Right atrium auricular region (tissue), 2 donors: Measurements from ENCODE around the gene PCDHA7. TPM values are rescaled to one million over a fixed set of nuclear protein-coding genes. Genes with fewer than 3 reads are reported as not detected.
A peak's percentile ranks its signal among the peaks of the same experiment; 100 is the strongest.
"Not testable (repeated sequence)": the region's sequence is repeated elsewhere in the genome, so short reads cannot be mapped to it uniquely, and the experiment has no call there.

Experiments
- DNase-seq: peaks from one replicate; pipeline ENCODE4 v3.0.0-alpha.2; 2019; ENCODE audit warnings: low spot score
- H3K27ac ChIP-seq, 2 donors: fragments of 200-600 bp; sonication (generic); 1 replicate in 1 of 2; 2 replicates in 1 of 2; pipeline ENCODE4 v1.5.1; 2016 to 2019
- H3K27me3 ChIP-seq, 2 donors: fragments of 200-600 bp; sonication (generic); one replicate each; pipeline versions ENCODE4 v1.5.1 to v1.6.0; 2017 to 2019
- H3K36me3 ChIP-seq: fragments of 200-600 bp; sonication (generic); one replicate; pipeline ENCODE4 v1.5.1; 2016
- H3K4me1 ChIP-seq, 2 donors: fragments of 200-600 bp; sonication (generic); one replicate each; pipeline versions ENCODE4 v1.5.1 to v1.6.0; 2017 to 2019
- H3K4me3 ChIP-seq, 2 donors: fragments of 200-600 bp; sonication (generic); 1 replicate in 1 of 2; 2 replicates in 1 of 2; pipeline ENCODE4 v1.5.1; 2017 to 2019; ENCODE audit warnings: mild to moderate bottlenecking in 1 of 2, moderate library complexity in 1 of 2
- H3K9me3 ChIP-seq, 2 donors: fragments of 200-600 bp; sonication (generic); one replicate each; pipeline ENCODE4 v1.5.1; 2019
- CTCF ChIP-seq, 2 donors: fragments of 200-600 bp; sonication (generic); IDR thresholded peaks; one replicate each; pipeline ENCODE4 v1.5.1; 2019; ENCODE audit warnings: antibody characterized with exemption in 2 of 2
- total RNA-seq, 2 donors: library from RNA; depleted of rRNA; stranded (reverse); fragments of >200 nt; gene quantifications; one replicate each; pipeline ENCODE4 v1.1.0, GENCODE V29; 2016

Gene PCDHA7
- total RNA-seq, 2 donors from 2014 or later = 0.07 TPM; not detected in 1

- Histone ChIP-seq H3K4me1 (no peaks in the 10 kb centered on the region), H3K4me3 (no peak overlapping the region), H3K9me3 (peaks cover 5 to 59% of the 10 kb centered on the region in 2 donors), H3K36me3 (no peaks in the 10 kb centered on the region), H3K27me3 (no peaks in the 10 kb centered on the region), H3K27ac (no peak overlapping the region)
- no peak for DNase-seq
- TF ChIP-seq CTCF (IDR thresholded peaks at IDR 0.05) = no peak
Measured at GRCh38 chr5:140802781-140803271, 31.2 kb upstream of the PCDHA7 start.

GRCh38 chr5:140806834-140807775 is 27.0 kb upstream of the PCDHA7 start, which contains the start of gene PCDHA4:
TSS of gene PCDHA4 (plus strand) at chr5:140807068.
- DNase-seq = no peak
- Histone ChIP-seq H3K27me3 (no peaks in the 10 kb centered on the region), H3K4me3 (peak within 1 kb of the TSS in 1 of 2 donors; percentile 45), H3K9me3 (peaks cover 5 to 42% of the 10 kb centered on the region in 2 donors), H3K36me3 (no peaks in the 10 kb centered on the region), H3K4me1 (no peaks in the 10 kb centered on the region), H3K27ac (no peak within 1 kb of the TSS)
- peak in 1 of 2 donors; percentile 55 for TF ChIP-seq CTCF (IDR thresholded peaks at IDR 0.05)

GRCh38 chr5:140808241-140808888 is 25.7 kb upstream of the PCDHA7 start:
- peaks cover 0 to 29% of the 10 kb centered on the region in 2 donors for H3K9me3 ChIP-seq
- not testable (repeated sequence) for DNase-seq

GRCh38 chr5:140808889-140809291 is 25.2 kb upstream of the PCDHA7 start:
- no peak for DNase-seq
- Histone ChIP-seq H3K27me3 (no peaks in the 10 kb centered on the region), H3K36me3 (no peaks in the 10 kb centered on the region), H3K4me3 (no peak overlapping the region), H3K4me1 (no peaks in the 10 kb centered on the region), H3K9me3 (peaks cover 0 to 27% of the 10 kb centered on the region in 2 donors), H3K27ac (no peak overlapping the region)
- TF ChIP-seq CTCF (IDR thresholded peaks at IDR 0.05) = no peak

More at GRCh38 chr5:140808241-140808888, 25.7 kb upstream of the PCDHA7 start:
- not testable (repeated sequence) for H3K27me3 ChIP-seq, H3K4me1 ChIP-seq, H3K27ac ChIP-seq, H3K4me3 ChIP-seq, H3K36me3 ChIP-seq

GRCh38 chr5:140821375-140822280 is 12.4 kb upstream of the PCDHA7 start, which contains the start of gene PCDHA5:
TSS of gene PCDHA5 (plus strand) at chr5:140821613.
- H3K9me3 ChIP-seq = peaks cover 0 to 37% of the 10 kb centered on the region in 2 donors
- H3K36me3 ChIP-seq = no peaks in the 10 kb centered on the region
- no peak within 1 kb of the TSS for H3K27ac ChIP-seq
- DNase-seq = no peak
- no peaks in the 10 kb centered on the region for H3K4me1 ChIP-seq
- peak within 1 kb of the TSS in 1 of 2 donors; percentile 17 for H3K4me3 ChIP-seq
- peak in 1 of 2 donors; percentile 52 for TF ChIP-seq CTCF (IDR thresholded peaks at IDR 0.05)
- H3K27me3 ChIP-seq = no peaks in the 10 kb centered on the region
